Stimulated activated naive B cell treated with anti-CD40 and anti-IgM and Interleukin-4, amounts not matched to agents 10 μg/mL and 1 μg/mL and 100 μg/mL, for 72 hours (primary cell): ENCODE results near the gene BCAT1.
"Not testable (repeated sequence)": the region's sequence is repeated elsewhere in the genome, so short reads cannot be mapped to it uniquely, and the experiment has no call there.

Source experiments
- ATAC-seq, 2 donors: fragments of 150-1000 bp; cut with Tn5 transposase; replicated peaks; 2 replicates each; pipeline ENCODE4 v1.10.0; 2021; ENCODE audit warnings: moderate library complexity in 1 of 2
- DNase-seq: peaks from one replicate; pipeline ENCODE4 v3.0.0; 2021
- H3K27ac Mint-ChIP-seq: one replicate; pipeline ENCODE4 v1.8.0; 2022; ENCODE audit warnings: mild to moderate bottlenecking, mixed read lengths
- H3K27me3 Mint-ChIP-seq, 2 donors: one replicate each; pipeline ENCODE4 v1.8.0; 2022; ENCODE audit warnings: mixed read lengths in 2 of 2
- H3K36me3 Mint-ChIP-seq, 2 donors: one replicate each; pipeline ENCODE4 v1.8.0; 2022; ENCODE audit warnings: mixed read lengths in 2 of 2, mild to moderate bottlenecking in 1 of 2
- H3K4me1 Mint-ChIP-seq, 2 donors: one replicate each; pipeline ENCODE4 v1.8.0; 2022; ENCODE audit warnings: mixed read lengths in 2 of 2, mild to moderate bottlenecking in 1 of 2
- H3K4me3 Mint-ChIP-seq, 2 donors: one replicate each; pipeline ENCODE4 v1.8.0; 2022; ENCODE audit warnings: mild to moderate bottlenecking in 2 of 2, mixed read lengths in 2 of 2, moderate library complexity in 1 of 2
- H3K9me3 Mint-ChIP-seq, 2 donors: one replicate each; pipeline ENCODE4 v1.8.0; 2022; ENCODE audit warnings: mixed read lengths in 2 of 2, mild to moderate bottlenecking in 1 of 2

Gene BCAT1

DNA sequence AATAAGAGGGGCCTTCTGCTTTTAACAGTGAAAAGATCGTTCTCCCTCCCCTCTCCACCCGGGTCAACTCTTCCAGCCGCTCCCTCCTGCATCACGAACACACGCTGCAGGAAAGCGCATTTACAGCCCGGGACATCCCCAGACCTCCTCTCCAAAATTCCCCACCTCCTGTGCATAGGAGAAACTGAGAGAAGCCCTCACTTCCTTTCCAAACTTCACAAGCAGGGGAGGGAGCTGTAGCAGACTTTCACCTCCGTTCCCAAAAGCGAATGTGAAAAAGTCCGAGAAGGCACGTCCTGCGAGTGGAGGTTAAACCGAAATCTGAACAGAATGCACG, 513 bp downstream of the BCAT1 start:
- H3K4me1 Mint-ChIP-seq = peaks cover 37 to 59% of the 10 kb centered on the region in 2 donors
- H3K27ac Mint-ChIP-seq = peak overlapping the region; percentile 97
- DNase-seq (peak; percentile 39), ATAC-seq (peak; percentile 47 to 54)
- H3K36me3 Mint-ChIP-seq = peaks cover 6 to 14% of the 10 kb centered on the region in 2 donors
- H3K9me3 Mint-ChIP-seq = no peaks in the 10 kb centered on the region
- peaks cover 0 to 3% of the 10 kb centered on the region in 2 donors for H3K27me3 Mint-ChIP-seq
- H3K4me3 Mint-ChIP-seq = peak overlapping the region; percentile 95 to 98

DNA sequence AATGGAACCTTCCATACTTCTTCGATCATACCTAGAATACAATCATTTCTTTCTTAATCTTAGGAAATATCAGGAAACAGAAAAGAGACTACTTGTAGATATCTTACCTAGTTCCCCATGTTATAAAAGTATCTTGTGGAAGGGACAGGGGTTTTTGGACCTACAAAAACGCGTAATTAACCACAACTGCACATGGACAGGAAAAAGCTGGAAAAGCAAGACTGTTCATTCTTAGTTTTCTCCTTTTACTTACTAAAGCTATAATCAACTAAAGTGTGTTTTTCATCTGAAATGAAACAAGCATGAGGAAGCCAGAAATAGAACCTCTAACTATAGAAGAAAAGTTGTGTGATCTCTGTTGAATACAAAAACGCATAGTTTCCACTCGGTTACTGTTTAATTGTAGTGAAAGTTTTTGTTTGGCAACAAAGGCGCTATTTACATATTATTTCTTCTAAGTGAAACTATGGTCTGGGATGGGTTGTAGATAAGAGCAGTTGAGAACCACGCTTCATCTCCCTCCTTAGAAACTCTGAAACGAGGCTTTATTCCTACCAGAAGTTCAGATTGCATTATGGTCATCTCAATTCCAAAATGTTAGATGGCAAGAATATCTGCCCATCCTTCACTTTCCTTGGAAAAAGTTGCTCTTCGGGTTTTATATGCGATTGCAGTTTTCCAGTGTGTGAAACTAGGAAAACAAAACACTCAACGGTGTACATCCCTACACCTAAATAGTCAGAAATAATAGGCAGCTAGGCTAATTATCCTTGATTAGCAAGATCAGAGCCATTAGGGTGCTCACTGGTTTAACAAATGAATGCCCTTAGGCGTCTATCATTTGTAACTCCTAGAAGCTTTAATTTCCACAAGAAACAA, 1.1 kb downstream of the BCAT1 start:
- peak overlapping the region; percentile 95 to 98 for H3K4me3 Mint-ChIP-seq
- H3K36me3 Mint-ChIP-seq = peaks cover 6 to 14% of the 10 kb centered on the region in 2 donors
- H3K27ac Mint-ChIP-seq = peak overlapping the region; percentile 97
- no peaks in the 10 kb centered on the region for H3K9me3 Mint-ChIP-seq
- peaks cover 0 to 3% of the 10 kb centered on the region in 2 donors for H3K27me3 Mint-ChIP-seq
- peaks cover 36 to 60% of the 10 kb centered on the region in 2 donors for H3K4me1 Mint-ChIP-seq
- no peak for DNase-seq
- ATAC-seq = peak; percentile 29 to 40

DNA sequence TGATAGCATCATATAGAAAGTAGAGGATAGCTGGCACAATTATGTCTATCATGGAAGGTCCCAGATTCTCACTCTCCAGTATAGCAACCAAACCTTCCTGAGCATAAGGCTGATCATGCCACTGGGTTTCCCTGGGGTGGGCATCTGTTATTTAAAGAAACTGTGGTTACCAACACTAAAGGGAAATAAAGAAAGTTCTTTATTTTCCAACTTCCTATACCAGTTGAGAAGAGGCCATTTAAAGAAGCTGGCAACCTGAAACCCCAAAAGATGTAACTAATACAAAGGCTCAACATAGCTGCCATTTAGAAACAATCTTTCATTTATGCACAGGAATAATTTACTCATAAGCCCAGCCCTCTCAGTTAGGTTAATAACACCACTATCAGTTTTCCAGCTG, 3.1 kb downstream of the BCAT1 start:
- peaks cover 6 to 21% of the 10 kb centered on the region in 2 donors for H3K36me3 Mint-ChIP-seq
- H3K4me3 Mint-ChIP-seq = no peak overlapping the region
- ATAC-seq (no peak), DNase-seq (no peak)
- peaks cover 32 to 52% of the 10 kb centered on the region in 2 donors for H3K4me1 Mint-ChIP-seq
- H3K9me3 Mint-ChIP-seq = no peaks in the 10 kb centered on the region
- H3K27ac Mint-ChIP-seq = no peak overlapping the region
- H3K27me3 Mint-ChIP-seq = peaks cover 0 to 6% of the 10 kb centered on the region in 2 donors

DNA sequence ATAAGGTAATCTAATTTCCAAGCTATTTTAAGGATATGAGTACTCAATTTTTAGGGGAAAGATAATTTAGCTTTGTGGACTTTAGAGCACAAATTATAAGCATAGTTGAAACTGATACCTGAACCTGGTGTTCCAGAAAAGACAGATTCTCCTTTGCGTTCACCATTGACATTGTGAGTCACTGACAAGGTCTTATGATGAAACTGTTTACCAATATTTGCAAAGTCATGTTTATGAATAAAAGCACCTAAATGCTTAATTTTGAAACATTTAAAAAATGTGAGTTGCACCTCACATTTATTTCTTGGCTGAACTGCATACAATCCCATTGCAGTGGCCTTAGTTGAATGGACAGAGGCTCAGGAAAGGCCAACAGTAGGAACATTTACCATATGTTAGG, 3.9 kb downstream of the BCAT1 start:
- ATAC-seq (no peak), DNase-seq (no peak)
- H3K27ac Mint-ChIP-seq = no peak overlapping the region
- H3K4me3 Mint-ChIP-seq = no peak overlapping the region
- peaks cover 6 to 21% of the 10 kb centered on the region in 2 donors for H3K36me3 Mint-ChIP-seq
- no peaks in the 10 kb centered on the region for H3K9me3 Mint-ChIP-seq
- H3K4me1 Mint-ChIP-seq = peaks cover 24 to 43% of the 10 kb centered on the region in 2 donors
- H3K27me3 Mint-ChIP-seq = peaks cover 0 to 3% of the 10 kb centered on the region in 2 donors

DNA sequence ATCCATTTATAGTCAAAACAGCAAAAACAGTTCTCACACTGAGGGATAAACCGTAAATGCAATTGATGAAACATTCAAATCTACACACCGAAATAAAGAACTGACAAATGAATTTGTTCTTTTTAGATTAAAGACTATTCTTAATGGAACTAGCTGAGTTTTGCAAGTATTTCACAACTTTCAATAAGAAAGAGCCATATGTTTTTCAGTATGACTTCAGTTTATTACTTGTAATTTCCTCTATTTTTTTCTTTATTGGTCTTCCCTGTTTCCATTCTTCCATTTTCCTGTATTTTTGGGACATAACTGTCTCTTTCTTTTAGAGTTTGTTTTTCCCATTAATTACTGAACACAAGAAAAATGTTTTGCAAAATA, 4.3 kb downstream of the BCAT1 start:
- ATAC-seq (no peak), DNase-seq (no peak)
- peaks cover 0 to 3% of the 10 kb centered on the region in 2 donors for H3K27me3 Mint-ChIP-seq
- peaks cover 6 to 21% of the 10 kb centered on the region in 2 donors for H3K36me3 Mint-ChIP-seq
- H3K4me3 Mint-ChIP-seq = no peak overlapping the region
- H3K27ac Mint-ChIP-seq = no peak overlapping the region
- no peaks in the 10 kb centered on the region for H3K9me3 Mint-ChIP-seq
- peaks cover 22 to 39% of the 10 kb centered on the region in 2 donors for H3K4me1 Mint-ChIP-seq

DNA sequence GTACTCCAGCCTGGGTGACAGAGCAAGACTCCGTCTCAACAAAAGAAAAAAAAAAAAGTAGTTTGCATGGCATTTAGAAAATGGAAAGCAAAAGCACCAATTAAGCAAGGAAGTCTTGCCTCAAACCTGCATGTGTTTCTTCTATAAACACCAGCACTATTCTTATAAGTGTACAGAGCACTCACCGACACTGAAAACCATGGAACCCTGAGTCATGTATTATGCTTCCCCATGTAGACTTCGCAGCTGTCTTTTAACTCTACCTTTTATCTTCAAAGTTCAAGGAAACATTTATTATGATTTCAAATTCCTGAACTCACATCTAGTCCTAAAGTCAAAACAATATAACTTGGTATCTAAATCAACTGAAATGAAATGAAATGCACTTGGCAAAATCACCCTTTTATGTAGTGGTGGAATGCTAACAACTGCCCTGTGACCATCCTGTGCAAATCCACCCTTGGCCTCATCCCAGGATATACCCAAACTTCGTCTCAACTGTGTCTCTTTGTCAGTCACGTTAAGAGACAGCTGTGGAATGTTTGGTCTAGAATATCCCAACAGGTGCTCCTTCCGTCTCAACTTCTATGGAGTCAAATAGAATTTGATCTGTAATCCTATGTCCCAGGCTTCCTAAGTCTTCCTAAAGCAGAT, 4.8 kb downstream of the BCAT1 start:
- ATAC-seq (no peak), DNase-seq (no peak)
- peaks cover 18 to 34% of the 10 kb centered on the region in 2 donors for H3K4me1 Mint-ChIP-seq
- peaks cover 0 to 3% of the 10 kb centered on the region in 2 donors for H3K27me3 Mint-ChIP-seq
- H3K27ac Mint-ChIP-seq = no peak overlapping the region
- no peaks in the 10 kb centered on the region for H3K9me3 Mint-ChIP-seq
- peaks cover 6 to 21% of the 10 kb centered on the region in 2 donors for H3K36me3 Mint-ChIP-seq
- no peak overlapping the region for H3K4me3 Mint-ChIP-seq

DNA sequence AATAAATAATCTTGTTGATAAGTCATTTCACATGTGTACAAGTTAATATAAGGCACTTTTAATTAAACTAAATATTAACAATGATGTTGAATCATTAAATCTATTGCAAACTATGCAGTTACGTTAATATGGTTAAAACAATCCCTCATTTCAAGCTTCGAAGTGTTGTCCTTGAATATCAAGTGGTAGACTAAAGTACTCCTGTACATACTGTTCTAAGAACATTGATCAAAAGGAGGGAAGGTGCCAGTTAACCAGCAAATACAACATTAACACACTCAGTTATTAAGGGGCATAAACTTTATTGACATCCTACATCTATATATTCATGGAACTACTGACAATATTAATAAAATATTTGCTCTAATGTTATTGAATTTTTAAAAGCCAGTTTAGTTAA, 8.7 kb downstream of the BCAT1 start:
- Mint-ChIP-seq H3K36me3 (peaks cover 6 to 16% of the 10 kb centered on the region in 2 donors), H3K27ac (no peak overlapping the region), H3K4me1 (peaks cover 5 to 8% of the 10 kb centered on the region in 2 donors), H3K9me3 (no peaks in the 10 kb centered on the region), H3K4me3 (no peak overlapping the region), H3K27me3 (peaks cover 0 to 3% of the 10 kb centered on the region in 2 donors)
- DNase-seq = no peak
- no peak for ATAC-seq

DNA sequence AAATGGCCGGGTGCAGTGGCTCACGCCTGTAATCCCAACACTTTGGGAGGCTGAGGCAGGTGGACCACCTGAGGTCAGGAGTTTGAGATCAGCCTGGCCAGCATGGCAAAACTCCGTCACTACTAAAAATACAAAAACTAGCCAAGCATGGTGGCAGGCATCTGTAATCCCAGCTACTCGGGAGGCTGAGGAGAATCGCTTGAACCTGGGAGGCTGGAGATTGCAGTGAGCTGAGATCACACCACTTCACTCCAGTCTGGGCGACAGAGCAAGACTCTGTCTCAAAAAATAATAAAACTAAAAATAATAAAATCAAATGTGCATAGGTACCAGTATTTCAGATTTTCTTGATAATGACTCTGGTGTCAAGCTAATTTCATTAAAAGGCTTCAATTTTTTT, 9.3 kb downstream of the BCAT1 start:
- H3K4me1 Mint-ChIP-seq, H3K9me3 Mint-ChIP-seq, ATAC-seq, H3K27ac Mint-ChIP-seq, H3K4me3 Mint-ChIP-seq, DNase-seq, H3K27me3 Mint-ChIP-seq: not testable (repeated sequence)
- peaks cover 6 to 14% of the 10 kb centered on the region in 2 donors for H3K36me3 Mint-ChIP-seq

DNA sequence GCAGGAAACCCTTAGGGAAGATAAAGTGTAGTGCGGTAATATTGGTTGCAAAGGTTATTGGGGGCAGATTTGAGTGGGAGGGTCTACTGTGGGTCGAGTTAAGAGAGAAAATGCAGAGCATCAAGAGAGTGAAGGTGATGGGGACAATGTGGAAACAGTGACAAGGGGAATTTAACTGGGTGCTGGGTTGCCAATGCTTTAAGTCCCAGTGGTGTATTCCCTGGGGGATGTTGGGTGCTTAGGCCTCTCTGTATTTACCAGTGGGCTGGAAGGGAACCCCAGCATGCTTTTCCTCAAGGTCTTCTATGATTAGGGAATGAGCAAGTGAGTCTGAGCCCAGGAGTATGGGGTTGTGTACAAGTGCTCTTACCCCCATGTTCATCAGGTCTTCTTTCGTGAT, 10.6 kb downstream of the BCAT1 start:
- H3K27me3 Mint-ChIP-seq = peaks cover 0 to 3% of the 10 kb centered on the region in 2 donors
- no peaks in the 10 kb centered on the region for H3K9me3 Mint-ChIP-seq
- no peak overlapping the region for H3K27ac Mint-ChIP-seq
- no peak for ATAC-seq
- DNase-seq = no peak
- H3K36me3 Mint-ChIP-seq = peaks cover 0 to 7% of the 10 kb centered on the region in 2 donors
- H3K4me1 Mint-ChIP-seq = peaks cover 5 to 8% of the 10 kb centered on the region in 2 donors
- no peak overlapping the region for H3K4me3 Mint-ChIP-seq

DNA sequence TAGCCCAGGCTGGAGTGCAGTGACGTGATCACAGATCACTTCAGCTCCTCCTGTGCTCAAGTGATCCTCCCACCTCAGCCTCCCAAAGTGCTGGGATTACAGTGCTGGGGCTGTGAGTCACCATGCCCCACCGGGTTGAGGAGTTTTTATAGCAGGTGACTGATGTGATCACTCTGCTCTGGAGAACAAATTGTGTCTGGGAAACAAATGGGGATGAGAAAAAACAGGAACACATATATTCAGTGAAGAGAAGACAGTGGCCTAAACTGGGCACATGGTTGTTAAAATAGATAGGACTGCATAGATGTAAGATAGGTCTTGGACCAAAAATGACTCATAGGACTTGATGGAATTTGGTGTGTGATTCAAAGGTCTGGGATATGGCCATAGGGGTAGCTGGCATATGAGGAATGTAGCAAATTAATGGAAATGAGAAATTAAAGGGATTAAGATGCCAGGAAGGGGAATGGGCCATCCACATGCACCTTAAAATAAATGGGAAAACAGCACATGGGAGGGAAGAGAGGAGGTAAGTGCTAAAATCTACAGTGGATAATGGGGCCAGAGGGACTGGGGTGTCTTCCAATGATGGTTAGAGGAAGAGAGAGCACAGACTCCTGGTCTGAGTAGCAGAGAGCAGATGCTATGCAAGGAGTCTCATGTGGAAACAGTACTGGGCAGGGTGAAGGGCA, 11.2 kb downstream of the BCAT1 start:
- H3K9me3 Mint-ChIP-seq = no peaks in the 10 kb centered on the region
- ATAC-seq (peak in 1 of 2 donors; percentile 23), DNase-seq (no peak)
- peaks cover 0 to 7% of the 10 kb centered on the region in 2 donors for H3K36me3 Mint-ChIP-seq
- peaks cover 4 to 5% of the 10 kb centered on the region in 2 donors for H3K4me1 Mint-ChIP-seq
- no peak overlapping the region for H3K27ac Mint-ChIP-seq
- no peak overlapping the region for H3K4me3 Mint-ChIP-seq
- peaks cover 0 to 3% of the 10 kb centered on the region in 2 donors for H3K27me3 Mint-ChIP-seq

DNA sequence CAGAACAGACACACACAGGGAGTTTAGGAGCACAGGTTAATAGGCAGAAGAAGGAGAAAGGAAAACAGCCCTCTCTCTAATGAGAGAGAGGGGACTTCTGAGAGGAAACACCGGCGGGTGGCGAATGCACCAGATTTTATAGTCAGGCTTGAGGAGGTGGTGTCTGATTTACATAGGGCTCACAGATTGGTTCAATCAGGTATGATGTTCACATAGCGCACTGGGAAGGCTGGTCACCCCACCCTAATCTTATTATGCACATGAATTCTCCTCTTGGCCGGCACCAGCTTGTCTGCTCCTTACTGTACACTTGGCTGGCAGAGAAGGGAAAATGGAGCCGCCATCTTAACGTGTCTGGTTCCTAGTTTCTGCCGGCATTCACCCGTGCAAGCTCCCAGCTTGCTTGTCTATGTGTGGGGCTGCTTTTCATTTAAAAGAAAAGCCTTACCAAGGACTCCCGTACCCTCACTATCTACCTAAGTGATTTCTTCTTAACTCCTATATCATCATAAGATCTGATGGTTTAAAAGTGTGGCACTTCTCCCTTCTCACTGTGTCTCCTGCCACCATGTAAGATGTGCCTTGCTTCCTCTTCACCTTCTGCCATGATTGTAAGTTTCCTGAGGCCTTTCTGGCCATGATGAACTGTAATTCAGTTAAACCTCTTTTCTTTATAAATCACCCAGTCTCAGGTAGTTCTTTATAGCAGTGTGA, 15.1 kb downstream of the BCAT1 start:
- no peak for DNase-seq
- peaks cover 16 to 17% of the 10 kb centered on the region in 2 donors for H3K4me1 Mint-ChIP-seq
- no peaks in the 10 kb centered on the region for H3K27me3 Mint-ChIP-seq
- peak overlapping the region; percentile 28 for H3K27ac Mint-ChIP-seq
- peaks cover 0 to 8% of the 10 kb centered on the region in 2 donors for H3K36me3 Mint-ChIP-seq
- H3K9me3 Mint-ChIP-seq = no peaks in the 10 kb centered on the region
- no peak overlapping the region for H3K4me3 Mint-ChIP-seq
- ATAC-seq = no peak

DNA sequence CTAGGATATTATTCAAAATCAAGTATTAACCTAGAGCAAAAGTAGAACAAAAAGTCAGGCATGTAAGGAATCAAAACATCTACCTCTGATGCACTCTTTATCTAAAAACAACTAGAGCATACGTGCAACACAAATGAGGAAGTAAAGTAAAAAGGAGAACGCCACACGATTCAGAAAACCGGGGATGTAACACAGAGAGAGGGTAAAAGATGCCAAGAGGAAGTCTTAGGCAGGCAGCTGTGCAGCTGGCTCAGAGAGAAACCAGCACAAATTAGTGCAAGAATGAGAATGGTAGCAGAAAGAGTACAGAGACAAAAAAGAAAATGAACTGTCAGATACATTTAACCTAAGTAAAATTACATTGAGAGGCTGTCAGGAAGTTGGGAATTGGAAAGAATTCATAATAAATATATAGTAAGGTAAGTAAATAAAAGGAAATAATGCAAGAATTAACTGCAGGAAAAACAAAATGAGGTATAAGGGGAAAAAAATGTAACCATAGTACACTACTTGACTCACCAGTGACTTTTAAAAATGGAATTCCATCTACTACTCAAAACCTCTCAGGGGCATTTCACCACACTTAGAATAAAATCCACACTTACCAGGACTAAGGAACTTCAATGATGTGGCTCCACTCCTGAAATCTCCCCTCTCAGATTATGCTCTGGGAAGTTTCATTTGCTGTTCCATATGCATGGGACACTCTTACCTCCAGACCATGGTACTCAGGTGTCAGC, 17.1 kb downstream of the BCAT1 start:
- H3K27me3 Mint-ChIP-seq = no peaks in the 10 kb centered on the region
- H3K27ac Mint-ChIP-seq = peak overlapping the region; percentile 74
- peaks cover 0 to 8% of the 10 kb centered on the region in 2 donors for H3K36me3 Mint-ChIP-seq
- peaks cover 29 to 31% of the 10 kb centered on the region in 2 donors for H3K4me1 Mint-ChIP-seq
- H3K4me3 Mint-ChIP-seq = peak overlapping the region; percentile 11 to 27
- ATAC-seq = peak; percentile 99
- peak; percentile 66 for DNase-seq
- no peaks in the 10 kb centered on the region for H3K9me3 Mint-ChIP-seq

DNA sequence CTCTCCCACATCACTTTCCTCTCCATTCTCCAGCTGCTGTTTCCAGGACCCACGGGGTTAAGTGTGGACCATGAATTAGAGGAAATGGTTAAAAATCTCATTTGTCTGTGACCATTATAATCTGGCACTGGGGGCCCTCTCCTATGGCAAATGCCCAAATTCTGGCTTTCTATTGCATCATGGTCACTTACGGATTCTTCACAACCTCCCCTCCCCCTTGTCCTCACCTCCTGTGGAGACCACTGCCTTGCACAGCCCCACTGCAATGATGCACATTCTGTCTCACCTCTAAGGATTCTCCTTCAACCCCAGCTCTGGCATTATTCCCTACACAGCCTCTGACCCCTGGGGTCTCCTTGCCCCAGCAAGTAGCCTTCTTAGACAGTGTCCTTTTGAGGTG, 18.9 kb downstream of the BCAT1 start:
- no peak for DNase-seq
- Mint-ChIP-seq H3K27ac (peak overlapping the region; percentile 16), H3K36me3 (peaks cover 4 to 8% of the 10 kb centered on the region in 2 donors), H3K4me1 (peaks cover 29 to 31% of the 10 kb centered on the region in 2 donors), H3K27me3 (no peaks in the 10 kb centered on the region), H3K4me3 (no peak overlapping the region), H3K9me3 (no peaks in the 10 kb centered on the region)
- no peak for ATAC-seq
